Endothelial cell of umbilical vein (primary cell): Measurements from ENCODE around the gene ZMIZ2.

Experiments used
- CTCF ChIP-seq, 2 donors: IDR thresholded peaks; 1 replicate in 1 of 2; 2 replicates in 1 of 2; pipeline ENCODE4 v1.5.1; 2011; ENCODE audit warnings: low read length in 2 of 2, mild to moderate bottlenecking in 2 of 2, moderate library complexity in 2 of 2, control low read depth in 1 of 2, inconsistent platforms in 1 of 2, low read depth in 1 of 2; ENCODE audit not compliant: insufficient read depth in 1 of 2; ENCODE audit errors: extremely low read depth in 1 of 2
- EZH2 ChIP-seq: IDR thresholded peaks from 2 replicates; pipeline ENCODE4 v1.6.1; 2012; ENCODE audit warnings: borderline replicate concordance, low read depth, mild to moderate bottlenecking, moderate library complexity, low read length, inconsistent platforms; ENCODE audit not compliant: severe bottlenecking
- POLR2A ChIP-seq: IDR thresholded peaks from 2 replicates; pipeline ENCODE4 v1.6.1; 2012; ENCODE audit warnings: low read depth, mild to moderate bottlenecking, control low read depth, low read length
- POLR2AphosphoS5 ChIP-seq: IDR thresholded peaks from 2 replicates; pipeline ENCODE4 v1.6.1; 2012; ENCODE audit warnings: low read depth, mild to moderate bottlenecking, control low read depth, low read length, moderate library complexity; ENCODE audit not compliant: insufficient read depth

GRCh38 chr7:44738051-44738723 is 10.5 kb upstream of the ZMIZ2 start:
- TF ChIP-seq CTCF (IDR thresholded peaks at IDR 0.05; ENCODE audit: extremely low read depth in 1 of 2, insufficient read depth in 1 of 2, low read depth in 1 of 2, low read length in 2 of 2) (no peak), EZH2 (no peak), POLR2A (no peak), POLR2AphosphoS5 (no peak)
